ENCODE results near the gene FLRT2.

FLRT2 gene

GRCh38 chr14:85501751-85502150, 28.2 kb upstream of the FLRT2 start:
- Histone ChIP-seq H3K27ac (ENCODE audit: low read depth, low read length, poor library complexity, severe bottlenecking) (no peak overlapping the region), H3K4me1 (ENCODE audit: insufficient read depth, low read length, severe bottlenecking) (no peaks in the 10 kb centered on the region), H3K36me3 (ENCODE audit: insufficient read depth, low read length) (no peaks in the 10 kb centered on the region), H3K9me2 (ENCODE audit: low read depth, low read length) (no peaks in the 10 kb centered on the region), H3K27me3 (ENCODE audit: insufficient read depth, low read length) (no peaks in the 10 kb centered on the region), H3F3A (ENCODE audit: insufficient read depth, low read length) (no peaks in the 10 kb centered on the region), H3K4me3 (ENCODE audit: low read depth, low read length, poor library complexity, severe bottlenecking) (no peak overlapping the region), H3K9me3 (ENCODE audit: low read length) (no peaks in the 10 kb centered on the region), H2AFZ (ENCODE audit: low read length) (no peak overlapping the region), H3K4me2 (ENCODE audit: low read length) (no peak overlapping the region), H3K9ac (ENCODE audit: low read length) (no peak overlapping the region), H3K79me2 (ENCODE audit: insufficient read depth, low read length) (no peaks in the 10 kb centered on the region), H4K20me1 (ENCODE audit: insufficient read depth, low read length) (no peaks in the 10 kb centered on the region)
- TF ChIP-seq EZH2 (IDR thresholded peaks at IDR 0.05; ENCODE audit: borderline replicate concordance, low read length): no peak
- TF ChIP-seq CTCF (IDR thresholded peaks at IDR 0.05; ENCODE audit: low read length): no peak

GRCh38 chr14:85508863-85509262, 21.1 kb upstream of the FLRT2 start:
- Histone ChIP-seq H3K27ac (ENCODE audit: low read depth, low read length, poor library complexity, severe bottlenecking) (no peak overlapping the region), H2AFZ (ENCODE audit: low read length) (no peak overlapping the region), H3K9me3 (ENCODE audit: low read length) (no peaks in the 10 kb centered on the region), H3K4me1 (ENCODE audit: insufficient read depth, low read length, severe bottlenecking) (no peaks in the 10 kb centered on the region), H3K4me2 (ENCODE audit: low read length) (no peak overlapping the region), H3K27me3 (ENCODE audit: insufficient read depth, low read length) (no peaks in the 10 kb centered on the region), H3K9ac (ENCODE audit: low read length) (no peak overlapping the region), H3K9me2 (ENCODE audit: low read depth, low read length) (no peaks in the 10 kb centered on the region), H3K79me2 (ENCODE audit: insufficient read depth, low read length) (no peaks in the 10 kb centered on the region), H3K4me3 (ENCODE audit: low read depth, low read length, poor library complexity, severe bottlenecking) (no peak overlapping the region), H3K36me3 (ENCODE audit: insufficient read depth, low read length) (no peaks in the 10 kb centered on the region), H3F3A (ENCODE audit: insufficient read depth, low read length) (no peaks in the 10 kb centered on the region), H4K20me1 (ENCODE audit: insufficient read depth, low read length) (no peaks in the 10 kb centered on the region)
- TF ChIP-seq EZH2 (IDR thresholded peaks at IDR 0.05; ENCODE audit: borderline replicate concordance, low read length) (no peak), CTCF (IDR thresholded peaks at IDR 0.05; ENCODE audit: low read length) (no peak)

GRCh38 chr14:85512451-85512850, 17.5 kb upstream of the FLRT2 start:
- no peaks in the 10 kb centered on the region for H3K9me2 ChIP-seq (ENCODE audit: low read depth, low read length)
- no peak overlapping the region for H3K9ac ChIP-seq (ENCODE audit: low read length)
- no peak overlapping the region for H3K27ac ChIP-seq (ENCODE audit: low read depth, low read length, poor library complexity, severe bottlenecking)
- TF ChIP-seq CTCF (IDR thresholded peaks at IDR 0.05; ENCODE audit: low read length) (no peak), EZH2 (IDR thresholded peaks at IDR 0.05; ENCODE audit: borderline replicate concordance, low read length) (no peak)
- H2AFZ ChIP-seq (ENCODE audit: low read length): no peak overlapping the region
- no peaks in the 10 kb centered on the region for H3F3A ChIP-seq (ENCODE audit: insufficient read depth, low read length)
- H3K79me2 ChIP-seq (ENCODE audit: insufficient read depth, low read length): no peaks in the 10 kb centered on the region
- no peaks in the 10 kb centered on the region for H3K27me3 ChIP-seq (ENCODE audit: insufficient read depth, low read length)
- H3K4me3 ChIP-seq (ENCODE audit: low read depth, low read length, poor library complexity, severe bottlenecking): no peak overlapping the region
- no peaks in the 10 kb centered on the region for H3K4me1 ChIP-seq (ENCODE audit: insufficient read depth, low read length, severe bottlenecking)
- H3K4me2 ChIP-seq (ENCODE audit: low read length): no peak overlapping the region
- no peaks in the 10 kb centered on the region for H3K36me3 ChIP-seq (ENCODE audit: insufficient read depth, low read length)
- H4K20me1 ChIP-seq (ENCODE audit: insufficient read depth, low read length): no peaks in the 10 kb centered on the region
- no peaks in the 10 kb centered on the region for H3K9me3 ChIP-seq (ENCODE audit: low read length)
